Vagina (tissue), 2 donors: ENCODE measurements around the gene PIGQ.

Source experiments
- CTCF ChIP-seq, 3 experiments: fragments of 450-650 bp in 2 of 3; fragments of 200-600 bp in 1 of 3; sonication (generic) in 1 of 3; IDR thresholded peaks; one replicate each; pipeline ENCODE4 v1.5.1; 2017 to 2019; ENCODE audit warnings: antibody characterized with exemption in 3 of 3, mild to moderate bottlenecking in 2 of 3, moderate library complexity in 2 of 3
- POLR2A ChIP-seq, 2 donors: fragments of 450-650 bp; IDR thresholded peaks; one replicate each; pipeline ENCODE4 v1.6.1; 2017; ENCODE audit warnings: antibody characterized with exemption in 2 of 2, mild to moderate bottlenecking in 2 of 2, moderate library complexity in 2 of 2
- POLR2AphosphoS5 ChIP-seq, 2 donors: sonication (generic); formaldehyde crosslinking; IDR thresholded peaks; one replicate each; pipeline ENCODE4 v1.9.0; 2017; ENCODE audit warnings: antibody characterized with exemption in 2 of 2, mild to moderate bottlenecking in 2 of 2, low read depth in 1 of 2; ENCODE audit not compliant: insufficient read depth in 1 of 2

- no peak for TF ChIP-seq POLR2A (IDR thresholded peaks at IDR 0.05)
- TF ChIP-seq CTCF (IDR thresholded peaks at IDR 0.05): no peak
- TF ChIP-seq POLR2AphosphoS5 (IDR thresholded peaks at IDR 0.05; ENCODE audit: insufficient read depth in 1 of 2, low read depth in 1 of 2): no peak
Measured at GRCh38 chr16:548586-548985, 21.2 kb upstream of the PIGQ start.
